Thoracic aorta (tissue), 2 donors: ENCODE results near the gene SIPA1L2. TPM values are rescaled to one million over a fixed set of nuclear protein-coding genes. Genes with fewer than 3 reads are reported as not detected.

Source experiments
- ATAC-seq: fragments of 150-250 bp; one replicate; pipeline ENCODE4 v1.8.0; 2017; ENCODE audit warnings: low read depth; ENCODE audit not compliant: insufficient number of reproducible peaks, low FRiP score
- DNase-seq: peaks from one replicate; pipeline ENCODE4 v3.0.0-alpha.2; 2020; ENCODE audit warnings: low spot score
- H3K27ac ChIP-seq, 2 donors: fragments of 200-600 bp; sonication (generic); 1 replicate in 1 of 2; 2 replicates in 1 of 2; pipeline ENCODE4 v1.5.1; 2016; ENCODE audit warnings: mild to moderate bottlenecking in 2 of 2, moderate library complexity in 2 of 2
- H3K27me3 ChIP-seq: fragments of 200-600 bp; sonication (generic); replicated peaks from 2 replicates; pipeline ENCODE4 v1.6.0; 2016; ENCODE audit warnings: mild to moderate bottlenecking; ENCODE audit not compliant: insufficient read depth
- H3K36me3 ChIP-seq: fragments of 200-600 bp; sonication (generic); one replicate; pipeline ENCODE4 v1.5.1; 2016
- H3K4me1 ChIP-seq, 2 donors: fragments of 200-600 bp; sonication (generic); 1 replicate in 1 of 2; 2 replicates in 1 of 2; pipeline versions ENCODE4 v1.5.1 to v1.6.0; 2016; ENCODE audit warnings: low read depth in 2 of 2, mild to moderate bottlenecking in 1 of 2; ENCODE audit not compliant: control insufficient read depth in 1 of 2
- H3K4me3 ChIP-seq: fragments of 200-600 bp; sonication (generic); 2 replicates; pipeline ENCODE4 v1.5.1; 2016; ENCODE audit warnings: mild to moderate bottlenecking
- H3K9me3 ChIP-seq: fragments of 200-600 bp; sonication (generic); 2 replicates; pipeline ENCODE4 v1.5.1; 2016
- CTCF ChIP-seq: fragments of 200-600 bp; sonication (generic); IDR thresholded peaks from one replicate; pipeline ENCODE4 v1.5.1; 2019; ENCODE audit warnings: antibody characterized with exemption
- total RNA-seq, 2 donors: library from RNA; depleted of rRNA; stranded (reverse); fragments of >200 nt; gene quantifications; one replicate each; pipeline versions ENCODE4 v1.1.0 to v1.2.3, GENCODE V29; 2016

SIPA1L2 gene
- total RNA-seq, 2 donors from 2014 or later: 13.0 to 20.4 TPM

- H3K27ac ChIP-seq: no peak overlapping the region
- DNase-seq: no peak
- no peak for ATAC-seq
- H3K27me3 ChIP-seq: peaks cover 4% of the 10 kb centered on the region
- no peaks in the 10 kb centered on the region for H3K4me1 ChIP-seq
- TF ChIP-seq CTCF: no peak
- no peaks in the 10 kb centered on the region for H3K36me3 ChIP-seq
- H3K4me3 ChIP-seq: no peak overlapping the region
- no peaks in the 10 kb centered on the region for H3K9me3 ChIP-seq
Measured at GRCh38 chr1:232675260-232675659, 45.3 kb upstream of the SIPA1L2 start.

- no peak overlapping the region for H3K4me3 ChIP-seq
- no peaks in the 10 kb centered on the region for H3K9me3 ChIP-seq
- TF ChIP-seq CTCF: no peak
- no peaks in the 10 kb centered on the region for H3K4me1 ChIP-seq
- no peak overlapping the region for H3K27ac ChIP-seq
- peaks cover 4% of the 10 kb centered on the region for H3K27me3 ChIP-seq
- DNase-seq: no peak
- H3K36me3 ChIP-seq: no peaks in the 10 kb centered on the region
- no peak for ATAC-seq
Measured at GRCh38 chr1:232673256-232673655, 43.3 kb upstream of the SIPA1L2 start.

- ATAC-seq (no peak), DNase-seq (no peak)
- no peaks in the 10 kb centered on the region for H3K4me1 ChIP-seq
- no peaks in the 10 kb centered on the region for H3K36me3 ChIP-seq
- H3K4me3 ChIP-seq: no peak overlapping the region
- no peaks in the 10 kb centered on the region for H3K9me3 ChIP-seq
- H3K27me3 ChIP-seq: no peaks in the 10 kb centered on the region
- no peak overlapping the region for H3K27ac ChIP-seq
- no peak for TF ChIP-seq CTCF
Measured at GRCh38 chr1:232669981-232670747, 40.2 kb upstream of the SIPA1L2 start.

- Histone ChIP-seq H3K27ac (no peak overlapping the region), H3K9me3 (no peaks in the 10 kb centered on the region), H3K4me1 (no peaks in the 10 kb centered on the region), H3K36me3 (no peaks in the 10 kb centered on the region), H3K27me3 (no peaks in the 10 kb centered on the region), H3K4me3 (no peak overlapping the region)
- no peak for TF ChIP-seq CTCF
- ATAC-seq (no peak), DNase-seq (no peak)
Measured at GRCh38 chr1:232667778-232668165, 37.8 kb upstream of the SIPA1L2 start.

GRCh38 chr1:232667094-232667777, 37.3 kb upstream of the SIPA1L2 start:
- H3K4me1 ChIP-seq: no peaks in the 10 kb centered on the region
- ATAC-seq (no peak), DNase-seq (no peak)
- no peak overlapping the region for H3K4me3 ChIP-seq
- no peak for TF ChIP-seq CTCF
- H3K36me3 ChIP-seq: no peaks in the 10 kb centered on the region
- no peak overlapping the region for H3K27ac ChIP-seq
- H3K27me3 ChIP-seq: no peaks in the 10 kb centered on the region
- H3K9me3 ChIP-seq: no peaks in the 10 kb centered on the region
